Epithelial cell of proximal tubule (primary cell): Measurements from ENCODE around the gene KLHL29. TPM values are rescaled to one million over a fixed set of nuclear protein-coding genes. Genes with fewer than 3 reads are reported as not detected.

Experiments used
- DNase-seq: peaks from one replicate; pipeline ENCODE4 v3.0.0-alpha.2; 2011; ENCODE audit warnings: low read depth
- H3K4me3 ChIP-seq: 2 replicates; pipeline ENCODE4 v1.5.1; 2011; ENCODE audit warnings: low read depth, mild to moderate bottlenecking, low read length
- total RNA-seq: library from RNA; depleted of rRNA; stranded (reverse); fragments of >200 nt; gene quantifications from 2 replicates; pipeline ENCODE4 v1.2.3, GENCODE V29; 2015
- TF ChIP-seq, protein P1 (sequence below): conservative IDR thresholded peaks from 2 replicates; pipeline ENCODE4 v1.5.1; 2012; ENCODE audit warnings: low read depth, mild to moderate bottlenecking, low read length

Gene KLHL29
- total RNA-seq, 1 donor from 2014 or later = 12.0 TPM

DNA sequence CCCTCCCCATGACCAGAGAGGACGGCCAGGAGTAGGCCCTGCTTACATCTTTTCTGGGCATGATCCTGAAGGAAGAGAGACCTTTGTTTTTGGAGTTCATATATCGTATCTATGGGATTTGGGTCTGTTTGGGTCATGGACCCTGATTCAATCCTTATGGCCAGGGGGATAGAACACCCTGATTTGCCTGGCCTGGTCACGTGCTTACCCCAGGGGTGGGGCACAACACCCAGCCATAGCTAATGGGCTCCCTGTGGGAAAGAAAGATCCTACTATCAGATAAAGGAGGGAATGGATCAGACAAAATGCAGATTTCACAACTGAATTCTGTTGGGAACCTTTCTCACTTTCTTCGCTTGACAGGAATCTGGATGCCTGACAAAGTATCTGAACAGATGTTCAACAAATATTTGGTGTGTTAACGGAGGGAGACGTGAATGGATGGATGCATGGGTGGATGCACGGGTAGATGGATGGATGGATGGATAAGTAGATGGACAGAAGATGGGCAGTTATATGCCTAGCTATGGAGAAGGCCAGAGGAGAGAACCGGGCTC lies 155.9 kb downstream of the KLHL29 start:
- DNase-seq = no peak
- TF ChIP-seq, protein P1, sequence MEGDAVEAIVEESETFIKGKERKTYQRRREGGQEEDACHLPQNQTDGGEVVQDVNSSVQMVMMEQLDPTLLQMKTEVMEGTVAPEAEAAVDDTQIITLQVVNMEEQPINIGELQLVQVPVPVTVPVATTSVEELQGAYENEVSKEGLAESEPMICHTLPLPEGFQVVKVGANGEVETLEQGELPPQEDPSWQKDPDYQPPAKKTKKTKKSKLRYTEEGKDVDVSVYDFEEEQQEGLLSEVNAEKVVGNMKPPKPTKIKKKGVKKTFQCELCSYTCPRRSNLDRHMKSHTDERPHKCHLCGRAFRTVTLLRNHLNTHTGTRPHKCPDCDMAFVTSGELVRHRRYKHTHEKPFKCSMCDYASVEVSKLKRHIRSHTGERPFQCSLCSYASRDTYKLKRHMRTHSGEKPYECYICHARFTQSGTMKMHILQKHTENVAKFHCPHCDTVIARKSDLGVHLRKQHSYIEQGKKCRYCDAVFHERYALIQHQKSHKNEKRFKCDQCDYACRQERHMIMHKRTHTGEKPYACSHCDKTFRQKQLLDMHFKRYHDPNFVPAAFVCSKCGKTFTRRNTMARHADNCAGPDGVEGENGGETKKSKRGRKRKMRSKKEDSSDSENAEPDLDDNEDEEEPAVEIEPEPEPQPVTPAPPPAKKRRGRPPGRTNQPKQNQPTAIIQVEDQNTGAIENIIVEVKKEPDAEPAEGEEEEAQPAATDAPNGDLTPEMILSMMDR = no peak
- H3K4me3 ChIP-seq = no peak overlapping the region

DNA sequence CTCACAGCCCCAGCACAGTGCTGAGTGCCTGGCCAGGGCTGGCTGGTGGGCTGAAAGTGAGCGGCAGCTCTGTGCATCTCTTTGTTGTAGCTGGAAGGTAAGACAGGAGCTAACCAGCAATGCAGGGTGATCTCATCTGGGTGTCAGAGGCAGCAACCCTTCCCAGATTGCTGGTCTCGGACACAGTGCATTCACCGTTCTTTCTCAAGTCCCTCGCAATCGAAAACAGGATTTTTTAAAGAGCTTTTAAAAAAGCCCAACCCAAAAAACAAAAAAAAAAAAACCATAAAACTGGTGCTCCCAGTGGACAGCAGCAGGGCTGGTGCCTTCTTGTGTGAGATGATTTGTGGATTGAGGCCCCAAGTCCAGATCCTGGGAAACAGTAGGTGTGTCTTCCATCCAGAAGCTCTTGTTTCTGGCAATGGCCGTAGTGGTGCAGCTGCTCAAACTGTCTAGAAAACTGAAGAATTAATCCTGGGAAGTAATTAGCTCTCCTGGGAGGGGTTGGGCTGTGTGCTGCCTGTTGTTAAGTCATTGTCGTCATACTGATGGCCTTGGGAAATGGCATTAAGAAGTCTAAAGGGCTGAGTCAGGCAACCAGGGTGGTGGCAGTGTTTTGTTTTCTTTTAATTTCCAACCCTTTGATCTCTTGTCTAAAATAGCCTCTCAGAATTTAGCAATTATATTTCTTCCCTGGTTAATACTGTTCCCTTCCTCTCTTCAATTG lies 156.7 kb downstream of the KLHL29 start:
- no peak overlapping the region for H3K4me3 ChIP-seq
- TF ChIP-seq, protein P1 = no peak
- no peak for DNase-seq

DNA sequence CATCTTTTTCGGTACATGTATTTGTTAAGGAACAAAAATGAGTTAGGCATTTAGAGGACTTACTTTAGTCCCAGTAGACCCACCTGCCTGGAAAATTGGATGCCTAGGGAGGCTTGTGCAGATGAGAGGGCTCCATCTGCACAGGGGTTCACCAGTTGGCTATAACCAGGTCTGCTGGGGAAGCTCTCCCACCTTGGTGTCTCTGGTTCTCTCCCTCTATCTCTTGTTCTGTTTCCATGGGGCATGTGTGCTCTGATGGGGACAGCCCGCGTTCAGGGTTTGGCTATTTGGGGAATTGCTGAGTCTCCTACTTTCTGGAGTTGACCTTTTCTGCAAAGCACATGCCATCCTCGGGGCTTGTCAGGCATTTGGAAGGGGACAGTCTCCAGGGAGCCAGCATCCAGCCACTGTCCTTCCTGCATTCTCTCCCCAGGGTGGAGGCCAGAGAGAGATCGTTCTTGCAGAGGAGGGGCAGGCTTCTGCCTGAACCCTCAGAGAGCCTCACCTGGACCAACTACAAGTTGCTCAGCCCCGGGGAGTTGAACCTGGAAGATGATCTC lies 157.3 kb downstream of the KLHL29 start:
- TF ChIP-seq, protein P1 = no peak
- no peak overlapping the region for H3K4me3 ChIP-seq
- no peak for DNase-seq

DNA sequence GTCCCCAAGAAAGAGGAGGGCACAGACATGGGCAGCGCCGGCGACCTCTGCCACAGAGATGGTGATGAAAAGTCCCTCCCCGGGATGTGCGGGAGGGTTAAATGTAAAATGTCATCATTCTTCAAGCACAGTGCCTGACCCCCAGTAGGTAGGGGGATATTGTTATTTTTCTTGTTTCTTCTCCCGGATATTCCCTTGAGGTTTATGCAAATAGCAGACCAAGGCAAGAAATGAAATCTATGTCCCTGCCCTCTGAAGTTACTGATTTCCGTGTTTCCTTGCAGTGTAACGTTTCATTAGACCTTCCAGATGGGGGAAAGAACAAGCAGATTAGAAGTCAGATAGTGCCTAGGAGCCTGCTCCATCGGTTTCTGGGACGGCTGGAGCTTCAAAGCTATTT lies 158.3 kb downstream of the KLHL29 start:
- DNase-seq = no peak
- TF ChIP-seq, protein P1 = no peak
- H3K4me3 ChIP-seq = no peak overlapping the region

DNA sequence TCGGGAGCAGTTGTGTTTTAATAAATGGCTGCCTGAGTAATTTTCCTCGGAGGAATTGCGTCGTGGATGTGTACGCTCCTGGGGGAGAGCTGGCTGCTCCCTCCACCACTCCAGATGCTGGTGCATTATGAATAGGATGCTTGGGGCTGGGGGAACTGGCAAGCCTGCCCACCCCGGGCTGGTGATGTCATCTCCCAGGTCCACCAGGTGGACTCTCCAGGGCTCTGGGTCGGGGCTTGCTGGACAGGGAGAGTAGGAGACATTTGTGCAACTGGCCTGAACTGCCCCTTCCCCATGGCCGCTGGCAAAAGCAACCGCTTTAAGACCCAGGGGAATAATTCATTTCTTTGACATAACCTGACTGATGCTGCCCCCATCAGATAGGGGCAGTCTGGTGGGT lies 158.7 kb downstream of the KLHL29 start:
- TF ChIP-seq, protein P1 = no peak
- no peak for DNase-seq
- H3K4me3 ChIP-seq = no peak overlapping the region

DNA sequence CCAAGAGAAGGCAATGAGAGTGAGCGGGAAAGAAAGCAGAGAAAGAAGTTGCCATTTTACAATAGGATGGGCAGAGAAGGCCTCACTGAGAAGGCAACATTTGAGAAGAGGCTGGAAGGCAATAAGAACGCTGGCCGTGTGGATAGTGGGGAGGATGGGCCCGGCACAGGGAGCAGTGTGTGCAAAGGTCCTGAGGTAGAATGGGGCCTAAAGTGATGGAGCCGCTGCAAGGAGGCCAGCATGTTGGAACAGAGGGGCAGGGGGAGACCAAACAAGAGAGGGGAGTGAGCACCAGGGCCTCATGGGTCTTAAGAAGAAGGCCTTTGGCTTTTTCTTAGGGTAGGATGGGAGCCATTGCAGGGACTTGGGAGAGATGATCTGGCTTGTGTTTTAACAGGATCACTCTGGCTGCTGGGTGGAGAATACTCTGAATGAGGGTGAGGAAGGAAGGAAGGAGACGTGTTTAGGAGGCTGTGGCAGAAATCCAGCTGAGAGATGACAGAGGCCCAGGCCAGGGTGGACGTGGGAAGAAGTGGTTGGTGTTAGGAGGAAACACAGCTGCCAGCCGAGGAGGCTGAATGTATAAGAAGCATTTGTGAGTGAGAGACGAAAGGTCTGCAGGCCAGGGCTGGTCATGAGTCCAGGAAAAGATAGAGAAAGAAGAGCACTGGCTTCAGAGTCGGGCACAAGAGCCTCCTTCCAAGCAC lies 159.8 kb downstream of the KLHL29 start:
- no peak for DNase-seq
- TF ChIP-seq, protein P1 = no peak
- no peak overlapping the region for H3K4me3 ChIP-seq
